Neural cell (in vitro differentiated cells): ENCODE measurements around the gene SNRNP40. TPM values are rescaled to one million over a fixed set of nuclear protein-coding genes. Genes with fewer than 3 reads are reported as not detected.

Experiments
- H2AFZ ChIP-seq: fragments of 200-600, 300-800 bp; sonication (generic), shearing (Covaris generic); 2 replicates; pipeline ENCODE4 v1.6.0; 2014; ENCODE audit warnings: low read depth, mild to moderate bottlenecking, antibody characterized with exemption, low read length, moderate library complexity
- H3F3A ChIP-seq: fragments of 200-600 bp; shearing (Covaris generic); 2 replicates; pipeline ENCODE4 v1.6.1; 2016; ENCODE audit warnings: mild to moderate bottlenecking, moderate library complexity, mixed read lengths, antibody characterized with exemption, low read length; ENCODE audit not compliant: insufficient read depth, poor library complexity, severe bottlenecking
- H3K27ac ChIP-seq: fragments of 200-600, 300-800 bp; sonication (generic), shearing (Covaris generic); 2 replicates; pipeline ENCODE4 v1.5.1; 2014; ENCODE audit warnings: mild to moderate bottlenecking, low read length, moderate library complexity
- H3K27me3 ChIP-seq: fragments of 300-800, 200-600 bp; sonication (generic), shearing (Covaris generic); 2 replicates; pipeline ENCODE4 v1.6.0; 2014; ENCODE audit warnings: mild to moderate bottlenecking, low read depth, low read length, moderate library complexity; ENCODE audit not compliant: insufficient read depth
- H3K36me3 ChIP-seq: fragments of 300-800, 200-600 bp; sonication (generic), shearing (Covaris generic); 2 replicates; pipeline ENCODE4 v1.5.1; 2014; ENCODE audit warnings: mild to moderate bottlenecking, antibody characterized with exemption, low read length, moderate library complexity; ENCODE audit not compliant: insufficient read depth
- H3K4me2 ChIP-seq: fragments of 300-800, 200-600 bp; sonication (generic), shearing (Covaris generic); 2 replicates; pipeline ENCODE4 v1.6.0; 2014; ENCODE audit warnings: mild to moderate bottlenecking, low read length
- H3K4me3 ChIP-seq: fragments of 300-800, 200-600 bp; sonication (generic), shearing (Covaris generic); 2 replicates; pipeline ENCODE4 v1.5.1; 2014; ENCODE audit warnings: mild to moderate bottlenecking, low read length, moderate library complexity
- H3K79me2 ChIP-seq: fragments of 200-600 bp; shearing (Covaris generic); replicated peaks from 2 replicates; pipeline ENCODE4 v1.6.0; 2014; ENCODE audit warnings: mild to moderate bottlenecking, low read length, moderate library complexity; ENCODE audit not compliant: insufficient read depth
- H3K9ac ChIP-seq: fragments of 300-800, 200-600 bp; sonication (generic), shearing (Covaris generic); 2 replicates; pipeline ENCODE4 v1.6.1; 2016; ENCODE audit warnings: mild to moderate bottlenecking, low read length, mixed read lengths
- H3K9me2 ChIP-seq: fragments of 200-600 bp; shearing (Covaris generic); 2 replicates; pipeline ENCODE4 v1.6.1; 2016; ENCODE audit warnings: mild to moderate bottlenecking, low read length, mixed read lengths; ENCODE audit not compliant: insufficient read depth
- H3K9me3 ChIP-seq: fragments of 200-600, 300-800 bp; sonication (generic), shearing (Covaris generic); 2 replicates; pipeline ENCODE4 v1.6.1; 2016; ENCODE audit warnings: mild to moderate bottlenecking, mixed run types, low read length, moderate library complexity, mixed read lengths
- H4K20me1 ChIP-seq: fragments of 200-600 bp; shearing (Covaris generic); 2 replicates; pipeline ENCODE4 v1.6.1; 2016; ENCODE audit warnings: mild to moderate bottlenecking, mixed run types; ENCODE audit not compliant: insufficient read depth
- EP300 ChIP-seq: fragments of 450-650 bp; conservative IDR thresholded peaks from 2 replicates; pipeline ENCODE4 v1.6.1; 2014; ENCODE audit warnings: antibody characterized with exemption, mild to moderate bottlenecking, moderate library complexity; ENCODE audit not compliant: poor library complexity, severe bottlenecking
- EZH2 ChIP-seq: fragments of 200-600, 300-800 bp; shearing (Covaris generic), sonication (generic); IDR thresholded peaks from 2 replicates; pipeline ENCODE4 v1.6.1; 2014; ENCODE audit warnings: antibody characterized with exemption, low read length, borderline replicate concordance, mild to moderate bottlenecking; ENCODE audit not compliant: insufficient read depth, poor library complexity, severe bottlenecking
- MXI1 ChIP-seq: fragments of 450-650 bp; conservative IDR thresholded peaks from 2 replicates; pipeline ENCODE4 v1.6.1; 2014; ENCODE audit warnings: antibody characterized with exemption, mild to moderate bottlenecking; ENCODE audit not compliant: poor library complexity, severe bottlenecking
- POLR2AphosphoS5 ChIP-seq: IDR thresholded peaks from 2 replicates; pipeline ENCODE4 v1.6.1; 2012
- RAD21 ChIP-seq: fragments of 450-650 bp; conservative IDR thresholded peaks from 2 replicates; pipeline ENCODE4 v1.6.1; 2014; ENCODE audit warnings: antibody characterized with exemption, mild to moderate bottlenecking, moderate library complexity
- REST ChIP-seq: IDR thresholded peaks from 2 replicates; pipeline ENCODE4 v1.6.1; 2012; ENCODE audit warnings: borderline replicate concordance
- SMC3 ChIP-seq: fragments of 450-650 bp; conservative IDR thresholded peaks from 2 replicates; pipeline ENCODE4 v1.6.1; 2014; ENCODE audit warnings: antibody characterized with exemption, mild to moderate bottlenecking, moderate library complexity; ENCODE audit not compliant: poor library complexity
- TAF1 ChIP-seq: IDR thresholded peaks from 2 replicates; pipeline ENCODE4 v1.6.1; 2012; ENCODE audit warnings: low read depth
- polyA plus RNA-seq: library from polyadenylated mRNA; depleted of rRNA; stranded (reverse); fragments of >200 nt; gene quantifications from 2 replicates; pipeline ENCODE4 v1.2.3, GENCODE V29; 2014
- TF ChIP-seq, protein P1 (sequence below): fragments of 450-650 bp; IDR thresholded peaks from 2 replicates; pipeline ENCODE4 v1.5.1; 2014; ENCODE audit warnings: antibody characterized with exemption, mild to moderate bottlenecking, moderate library complexity; ENCODE audit not compliant: poor library complexity, severe bottlenecking

Gene SNRNP40
- polyA plus RNA-seq, 1 donor from 2014 or later, result 87.2 TPM

GRCh38 chr1:31258581-31258980, 38.0 kb downstream of the SNRNP40 start:
- Histone ChIP-seq H3K27ac (no peak overlapping the region), H3K27me3 (no peaks in the 10 kb centered on the region), H3K9ac (no peak overlapping the region), H3K9me2 (no peaks in the 10 kb centered on the region), H4K20me1 (no peaks in the 10 kb centered on the region), H3K36me3 (no peaks in the 10 kb centered on the region), H3K4me2 (no peak overlapping the region), H3K79me2 (no peaks in the 10 kb centered on the region), H3K9me3 (no peaks in the 10 kb centered on the region), H3K4me3 (no peak overlapping the region), H3F3A (no peaks in the 10 kb centered on the region), H2AFZ (no peak overlapping the region)
- TF ChIP-seq EP300, result no peak
- no peak for TF ChIP-seq MXI1
- TF ChIP-seq EZH2, result no peak
- TF ChIP-seq TAF1, result no peak
- no peak for TF ChIP-seq REST
- TF ChIP-seq POLR2AphosphoS5, result no peak
- TF ChIP-seq RAD21, result no peak
- TF ChIP-seq, protein P1, sequence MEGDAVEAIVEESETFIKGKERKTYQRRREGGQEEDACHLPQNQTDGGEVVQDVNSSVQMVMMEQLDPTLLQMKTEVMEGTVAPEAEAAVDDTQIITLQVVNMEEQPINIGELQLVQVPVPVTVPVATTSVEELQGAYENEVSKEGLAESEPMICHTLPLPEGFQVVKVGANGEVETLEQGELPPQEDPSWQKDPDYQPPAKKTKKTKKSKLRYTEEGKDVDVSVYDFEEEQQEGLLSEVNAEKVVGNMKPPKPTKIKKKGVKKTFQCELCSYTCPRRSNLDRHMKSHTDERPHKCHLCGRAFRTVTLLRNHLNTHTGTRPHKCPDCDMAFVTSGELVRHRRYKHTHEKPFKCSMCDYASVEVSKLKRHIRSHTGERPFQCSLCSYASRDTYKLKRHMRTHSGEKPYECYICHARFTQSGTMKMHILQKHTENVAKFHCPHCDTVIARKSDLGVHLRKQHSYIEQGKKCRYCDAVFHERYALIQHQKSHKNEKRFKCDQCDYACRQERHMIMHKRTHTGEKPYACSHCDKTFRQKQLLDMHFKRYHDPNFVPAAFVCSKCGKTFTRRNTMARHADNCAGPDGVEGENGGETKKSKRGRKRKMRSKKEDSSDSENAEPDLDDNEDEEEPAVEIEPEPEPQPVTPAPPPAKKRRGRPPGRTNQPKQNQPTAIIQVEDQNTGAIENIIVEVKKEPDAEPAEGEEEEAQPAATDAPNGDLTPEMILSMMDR, result no peak
- TF ChIP-seq SMC3, result no peak

DNA sequence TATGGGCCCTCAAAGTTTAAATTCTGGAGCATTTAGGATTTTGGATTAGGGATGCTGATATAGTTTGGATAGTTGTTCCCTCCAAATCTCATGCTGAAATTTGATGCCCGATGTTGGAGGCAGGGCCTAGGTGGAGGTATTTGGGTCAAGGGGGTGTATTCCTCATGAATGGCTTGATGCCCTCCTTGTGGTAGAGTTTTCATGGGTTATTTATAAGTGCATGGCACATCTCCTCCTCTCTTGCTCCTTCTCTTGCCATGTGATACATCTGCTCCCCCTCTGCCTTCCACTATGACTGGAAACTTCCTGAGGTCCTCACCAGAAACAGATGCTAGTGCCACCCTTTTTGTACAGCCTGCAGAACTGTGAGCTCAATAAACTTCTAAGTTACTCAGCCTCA, 39.4 kb downstream of the SNRNP40 start:
- Histone ChIP-seq H4K20me1 (no peaks in the 10 kb centered on the region), H3K4me3 (no peak overlapping the region), H3K9ac (no peak overlapping the region), H3K4me2 (no peak overlapping the region), H3K79me2 (no peaks in the 10 kb centered on the region), H3K27ac (no peak overlapping the region), H3K9me3 (no peaks in the 10 kb centered on the region), H2AFZ (no peak overlapping the region), H3K27me3 (no peaks in the 10 kb centered on the region), H3K9me2 (no peaks in the 10 kb centered on the region), H3F3A (no peaks in the 10 kb centered on the region), H3K36me3 (no peaks in the 10 kb centered on the region)
- TF ChIP-seq EZH2 (no peak), TAF1 (no peak), REST (no peak), SMC3 (no peak), MXI1 (no peak), POLR2AphosphoS5 (no peak), RAD21 (no peak), EP300 (no peak)
- TF ChIP-seq, protein P1, result no peak
